NOMO-1 (cell line): Measurements from ENCODE around the gene ZNF136.

ENCODE experiments used
- DNase-seq, 2 experiments: peaks; one replicate each; lab custom pipeline; 2025; ENCODE audit not compliant: unreplicated experiment in 2 of 2; lab: John Stamatoyannopoulos, UW

Gene ZNF136

DNA sequence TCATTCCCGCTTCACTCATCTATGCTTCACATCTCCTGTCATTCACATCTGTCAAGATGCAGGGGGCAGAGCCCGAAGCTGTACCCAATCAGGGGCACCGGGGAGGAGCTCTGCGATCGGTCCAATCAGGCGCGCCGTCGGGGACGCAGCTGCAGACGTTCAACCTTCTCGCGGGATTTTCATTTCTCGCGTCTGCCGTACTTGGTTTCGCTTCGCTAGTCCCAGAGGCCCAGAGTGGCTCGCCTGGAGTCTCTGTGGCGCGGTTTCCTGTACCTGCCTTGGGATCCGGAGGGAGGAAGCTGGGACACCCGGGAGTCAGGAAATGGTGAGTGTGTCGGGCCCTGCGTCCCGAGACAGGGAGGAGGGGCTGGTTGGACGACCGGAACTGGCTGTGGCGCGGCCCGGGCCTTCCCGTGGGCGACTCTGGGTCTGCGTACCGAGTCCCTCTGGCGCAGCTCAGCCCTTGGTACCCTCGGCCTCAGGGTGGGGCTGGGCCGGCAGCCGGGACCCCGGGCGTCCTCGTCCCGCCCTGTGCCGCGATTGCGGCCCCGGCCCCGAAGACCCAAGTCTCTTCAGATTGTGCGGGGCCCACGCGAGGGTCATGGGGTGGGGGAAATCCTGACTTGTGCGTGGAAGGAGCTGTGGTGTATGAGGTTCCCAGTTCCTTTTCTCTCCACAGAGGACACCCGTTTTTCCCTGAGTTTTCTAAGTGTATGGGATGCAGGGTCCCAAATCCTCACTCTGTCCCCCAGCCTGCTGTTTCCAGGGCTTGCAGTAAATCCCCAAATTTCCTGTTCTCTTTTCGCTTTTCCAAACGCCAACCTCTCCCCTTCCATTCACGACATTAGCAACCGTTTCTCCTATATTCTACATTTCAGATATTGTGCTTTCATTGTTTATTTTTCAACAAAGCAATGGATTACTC lies at the start of gene ZNF136:
Gene ZNF136 (plus strand): TSS at position 215 of the 925 bp plus-strand sequence. CDS start 108 bp downstream, at position 323.
- peak; percentile 90 to 94 for DNase-seq

DNA sequence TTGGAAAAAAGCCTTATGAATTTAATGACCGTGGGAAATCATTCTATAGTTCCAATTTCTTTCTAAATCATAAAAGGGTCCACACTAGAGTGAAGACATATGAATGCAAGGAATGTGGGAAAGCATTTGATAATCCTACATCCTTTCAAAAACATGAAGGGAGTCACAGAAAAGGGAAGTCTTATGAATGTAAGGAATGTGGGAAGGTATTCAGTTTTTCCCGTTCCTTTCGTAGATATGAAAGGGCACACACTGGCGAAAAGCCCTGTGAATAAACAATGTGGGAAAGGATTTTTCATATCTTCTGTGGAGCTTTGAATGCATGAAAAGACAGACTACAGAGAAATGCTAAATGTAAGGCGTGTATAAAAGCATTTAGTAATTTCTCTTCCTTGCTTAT lies 49.8 kb upstream of the ZNF136 start:
- DNase-seq, result no peak

DNA sequence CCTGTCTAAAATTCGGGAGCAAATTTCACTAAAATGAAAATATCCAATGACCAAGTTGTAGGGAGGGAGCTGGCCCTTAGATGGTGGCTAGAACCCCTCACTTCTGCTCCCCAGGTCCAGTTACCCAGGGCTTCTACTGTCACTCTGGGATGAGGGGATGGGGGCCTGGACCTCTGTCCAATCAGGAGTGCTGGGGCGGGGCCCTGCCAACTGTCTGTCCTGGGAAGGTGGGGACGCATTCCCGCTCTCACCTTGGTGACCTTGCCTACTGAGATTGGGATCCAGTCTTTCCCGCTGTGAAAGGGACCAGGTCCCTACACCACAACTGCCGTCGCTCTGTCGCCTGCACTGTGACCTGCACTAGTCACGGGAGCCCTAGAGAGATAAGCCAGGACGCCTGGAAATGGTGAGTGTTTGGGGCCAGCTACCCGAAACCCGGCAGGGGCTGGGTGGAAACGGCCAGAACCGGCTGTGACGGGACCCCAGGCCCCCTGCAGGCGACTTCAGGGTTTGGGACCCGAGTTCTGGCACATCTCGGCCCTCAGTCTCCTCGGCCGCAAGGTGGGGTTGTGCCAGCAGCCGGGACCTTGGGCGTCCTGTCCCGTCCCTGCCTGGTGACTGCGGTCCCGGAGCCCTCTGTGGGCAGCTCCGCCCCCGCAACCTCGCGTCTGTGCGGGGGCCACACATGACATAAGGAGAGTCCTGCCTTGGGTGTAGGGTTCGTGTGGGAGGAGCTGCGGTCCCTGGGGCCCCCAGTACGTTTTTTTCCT lies 45.5 kb upstream of the ZNF136 start:
- DNase-seq, result no peak

DNA sequence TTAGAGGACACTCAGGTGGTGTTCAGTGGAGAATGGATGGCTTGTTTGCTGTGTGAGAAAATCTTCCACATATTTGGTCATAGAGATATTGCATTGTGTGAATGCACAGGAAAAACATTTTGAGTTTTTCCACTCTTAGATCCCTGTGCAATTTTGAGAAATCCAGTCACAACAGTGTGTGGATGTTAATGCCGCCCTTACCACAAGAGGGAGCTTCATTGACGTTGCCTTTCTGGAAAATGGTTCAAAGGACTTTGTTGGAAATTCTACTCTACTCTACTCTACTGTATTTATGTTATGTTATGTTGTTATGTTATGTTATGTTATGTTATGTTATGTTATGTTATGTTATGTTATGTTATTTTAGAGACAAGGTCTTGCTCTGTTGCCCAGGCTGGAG lies 36.2 kb upstream of the ZNF136 start:
- DNase-seq, result no peak

DNA sequence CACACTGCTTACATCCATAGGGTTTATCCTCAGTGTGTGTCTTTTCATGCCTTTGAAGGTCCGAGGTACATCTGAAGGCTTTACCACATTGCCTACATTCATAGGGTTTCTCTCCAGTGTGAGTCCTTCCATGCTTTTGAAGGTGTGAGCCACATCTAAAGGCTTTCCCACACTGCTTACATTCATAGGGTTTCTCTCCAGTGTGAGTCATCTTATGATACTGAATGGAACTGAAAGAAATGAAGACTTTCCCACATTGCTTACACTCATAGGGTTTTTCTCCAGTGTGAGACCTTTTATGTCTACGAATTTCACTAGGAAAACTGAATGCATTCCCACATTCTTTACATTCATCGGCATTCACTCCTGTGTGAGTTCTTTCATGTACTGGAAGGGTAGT lies 29.8 kb upstream of the ZNF136 start:
- DNase-seq, result no peak

DNA sequence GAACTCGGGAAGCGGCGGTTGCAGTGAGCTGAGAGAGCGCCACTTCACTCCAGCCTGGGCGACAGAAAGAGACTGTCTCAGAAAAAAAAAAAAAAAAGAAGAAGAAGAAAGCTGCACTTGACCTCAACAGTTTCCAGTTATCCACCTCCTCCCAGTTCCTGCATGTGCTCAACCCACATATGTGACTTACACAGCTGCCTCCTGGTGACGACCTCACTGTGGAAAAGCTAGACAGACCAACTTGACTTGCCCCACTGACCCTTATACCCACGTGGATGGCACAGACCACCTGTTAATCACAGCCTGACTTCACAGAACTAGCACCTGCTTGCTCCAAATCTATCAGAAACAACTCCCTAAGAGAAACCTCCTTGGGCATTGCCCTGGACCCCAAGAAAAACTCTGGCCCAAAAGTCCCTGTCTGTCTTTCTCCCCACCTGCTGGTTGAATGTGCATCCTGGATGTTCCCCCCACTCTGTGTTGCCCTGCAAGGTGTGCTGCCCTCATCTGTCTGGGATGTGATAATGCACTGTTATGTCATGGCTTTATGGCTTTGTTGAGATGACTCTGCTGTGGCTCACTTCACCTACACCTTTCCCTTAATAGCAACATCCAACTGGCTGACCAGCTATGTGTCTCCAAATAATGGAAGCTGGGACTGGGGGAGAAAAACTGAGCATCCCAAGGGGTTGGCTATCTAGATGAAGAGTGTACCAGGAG lies 25.5 kb upstream of the ZNF136 start:
- no peak for DNase-seq

DNA sequence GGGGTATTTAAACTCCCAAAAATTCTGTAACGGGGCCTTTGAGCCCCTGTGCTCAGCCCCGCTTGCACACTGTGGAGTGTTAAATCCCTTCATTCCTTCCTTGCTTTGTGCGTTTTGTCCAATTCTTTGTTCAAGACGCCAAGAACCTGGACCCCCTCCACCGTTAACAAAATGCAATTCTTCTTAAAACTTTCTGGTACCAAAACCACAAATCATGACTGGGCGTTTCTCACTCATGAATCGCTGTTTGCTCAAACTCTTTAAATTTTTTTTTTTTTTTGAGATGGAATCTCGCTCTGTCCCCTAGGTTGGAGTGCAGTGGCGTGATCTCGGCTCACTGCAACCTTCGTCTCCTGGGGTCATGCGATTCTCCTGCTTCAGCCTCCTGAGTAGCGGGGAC lies 23.6 kb upstream of the ZNF136 start:
- DNase-seq, result no peak

DNA sequence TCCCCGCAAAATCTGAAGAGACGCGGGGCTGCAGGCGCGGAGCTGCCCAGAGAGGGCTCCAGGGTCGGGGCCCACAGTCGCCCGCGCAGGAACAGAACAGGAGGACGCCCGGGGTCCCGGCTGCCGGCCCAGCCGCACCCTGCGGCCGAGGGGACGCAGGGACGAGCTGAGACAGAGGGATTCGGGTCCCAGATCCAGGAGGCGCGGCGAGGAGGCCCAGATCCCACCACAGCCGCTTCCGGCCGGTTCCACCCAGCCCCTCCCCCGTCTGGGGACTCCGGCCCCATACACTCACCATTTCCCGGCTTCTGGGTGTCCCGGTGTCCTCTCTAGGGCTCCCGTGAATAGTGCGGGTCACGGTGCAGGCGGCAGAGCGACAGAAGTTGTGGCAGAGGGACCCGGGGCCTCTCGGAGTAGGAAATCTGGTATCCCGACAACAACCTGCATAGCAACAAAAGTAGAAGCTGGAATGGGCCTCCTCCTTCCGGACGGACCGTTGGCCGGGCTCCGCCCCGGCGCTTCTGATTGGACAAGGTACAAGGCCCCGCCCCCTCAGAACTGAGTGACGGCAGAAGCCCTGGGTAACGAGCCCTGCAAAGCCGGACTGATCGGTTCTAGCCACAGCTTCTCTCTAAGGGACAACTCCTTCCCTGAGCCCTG lies 22.9 kb upstream of the ZNF136 start, which contains the start of gene ZNF20:
Gene ZNF20 (minus strand): TSS at position 466 of the 660 bp plus-strand sequence. CDS start 168 bp downstream, at position 298.
- peak; percentile 90 to 92 for DNase-seq

DNA sequence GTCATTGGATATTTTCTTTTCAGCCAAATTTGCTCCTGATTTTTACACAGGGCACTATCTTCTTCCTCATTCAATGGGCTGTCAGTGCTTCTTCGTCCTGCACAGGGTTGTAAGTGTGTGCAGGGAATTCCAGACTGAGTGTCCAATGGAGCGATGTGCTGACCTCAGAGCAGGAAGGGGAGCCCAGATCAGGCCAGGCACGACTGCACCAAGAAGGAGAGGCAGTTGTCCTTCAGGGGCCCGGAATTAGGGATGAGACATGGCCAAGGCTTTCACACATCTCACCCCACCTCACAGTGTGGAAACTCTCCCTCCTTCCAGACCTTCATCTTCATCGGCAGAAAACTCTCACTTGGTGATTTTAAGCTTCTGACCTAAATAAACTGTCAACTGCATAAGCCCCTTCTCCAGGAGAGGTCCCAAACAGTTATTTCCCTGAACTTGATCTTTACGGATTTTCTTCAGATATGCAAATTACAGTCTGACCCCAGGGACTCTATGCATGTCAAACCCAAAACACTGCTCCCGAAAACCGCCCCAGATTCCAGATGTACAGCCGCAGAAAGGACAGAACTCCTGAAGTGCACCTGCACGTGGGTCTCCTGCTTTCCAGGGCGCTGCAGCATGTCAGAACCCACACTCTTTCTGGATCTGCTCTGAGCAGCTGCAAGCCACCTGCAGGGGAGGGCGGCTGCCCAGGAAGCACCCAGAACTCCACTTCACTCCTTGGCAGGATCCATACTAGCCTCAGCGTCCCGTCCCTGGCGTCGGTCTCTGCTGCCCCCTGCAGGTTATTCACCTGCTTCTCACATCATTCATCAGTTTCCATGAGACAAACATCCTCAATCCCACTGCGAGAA lies 22.1 kb upstream of the ZNF136 start:
- DNase-seq, result peak; percentile 74 to 85

DNA sequence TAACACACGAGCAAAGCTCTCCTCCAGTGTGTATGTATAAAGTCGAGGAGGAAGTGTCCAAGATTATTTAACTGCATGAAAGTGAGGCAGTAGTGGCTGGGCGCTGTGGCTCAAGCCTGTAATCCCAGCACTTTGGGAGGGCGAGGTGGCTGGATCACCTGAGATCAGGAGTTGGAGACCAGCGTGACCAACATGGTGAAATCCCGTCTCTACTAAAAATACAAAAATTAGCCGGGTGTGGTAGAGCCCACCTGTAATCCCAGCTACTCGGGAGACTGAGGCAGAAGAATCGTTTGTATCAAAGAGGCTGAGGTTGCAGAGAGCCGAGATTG lies 21.5 kb upstream of the ZNF136 start:
- no peak for DNase-seq

DNA sequence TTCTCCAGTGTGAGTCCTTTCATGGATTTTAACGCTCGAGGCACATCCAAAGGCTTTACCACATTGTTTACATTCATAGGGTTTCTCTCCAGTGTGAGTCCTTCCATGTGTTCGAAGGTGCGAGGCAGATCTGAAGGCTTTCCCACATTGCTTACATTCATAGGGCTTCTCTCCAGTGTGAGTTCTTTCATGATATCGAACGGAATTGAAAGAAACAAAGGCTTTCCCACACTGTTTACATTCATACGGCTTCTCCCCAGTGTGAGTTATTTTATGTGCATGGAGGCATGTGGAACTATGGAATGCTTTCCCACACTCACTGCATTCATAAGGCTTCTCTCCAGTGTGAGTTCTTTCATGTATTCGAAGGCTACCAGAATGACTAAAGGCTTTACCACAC lies 17.5 kb upstream of the ZNF136 start:
- DNase-seq, result no peak

DNA sequence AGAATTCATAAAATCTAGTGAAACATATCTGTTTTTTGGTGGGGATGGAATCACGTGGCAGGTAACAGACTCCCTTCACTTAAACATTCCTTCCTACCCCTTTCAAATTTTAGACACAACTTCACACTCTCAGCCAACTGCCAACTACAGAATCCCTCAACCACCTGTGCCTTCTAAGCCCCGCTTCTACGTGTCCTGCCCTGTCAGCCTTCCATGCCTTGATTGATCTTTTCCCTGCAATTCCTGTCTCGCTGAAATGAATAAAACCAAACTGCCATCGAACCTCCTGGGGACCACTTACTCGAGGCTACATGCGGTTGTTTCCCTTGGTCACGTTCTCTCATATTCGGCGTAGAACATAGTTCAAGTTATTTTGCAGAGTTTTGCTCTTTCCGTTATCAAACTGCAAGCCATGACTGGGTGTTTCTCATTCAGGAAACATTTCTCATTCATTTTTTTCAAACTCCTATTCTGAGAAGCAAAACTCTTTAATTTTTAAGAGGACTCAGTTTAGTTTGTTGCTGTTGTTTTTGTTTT lies 7.5 kb upstream of the ZNF136 start:
- no peak for DNase-seq

DNA sequence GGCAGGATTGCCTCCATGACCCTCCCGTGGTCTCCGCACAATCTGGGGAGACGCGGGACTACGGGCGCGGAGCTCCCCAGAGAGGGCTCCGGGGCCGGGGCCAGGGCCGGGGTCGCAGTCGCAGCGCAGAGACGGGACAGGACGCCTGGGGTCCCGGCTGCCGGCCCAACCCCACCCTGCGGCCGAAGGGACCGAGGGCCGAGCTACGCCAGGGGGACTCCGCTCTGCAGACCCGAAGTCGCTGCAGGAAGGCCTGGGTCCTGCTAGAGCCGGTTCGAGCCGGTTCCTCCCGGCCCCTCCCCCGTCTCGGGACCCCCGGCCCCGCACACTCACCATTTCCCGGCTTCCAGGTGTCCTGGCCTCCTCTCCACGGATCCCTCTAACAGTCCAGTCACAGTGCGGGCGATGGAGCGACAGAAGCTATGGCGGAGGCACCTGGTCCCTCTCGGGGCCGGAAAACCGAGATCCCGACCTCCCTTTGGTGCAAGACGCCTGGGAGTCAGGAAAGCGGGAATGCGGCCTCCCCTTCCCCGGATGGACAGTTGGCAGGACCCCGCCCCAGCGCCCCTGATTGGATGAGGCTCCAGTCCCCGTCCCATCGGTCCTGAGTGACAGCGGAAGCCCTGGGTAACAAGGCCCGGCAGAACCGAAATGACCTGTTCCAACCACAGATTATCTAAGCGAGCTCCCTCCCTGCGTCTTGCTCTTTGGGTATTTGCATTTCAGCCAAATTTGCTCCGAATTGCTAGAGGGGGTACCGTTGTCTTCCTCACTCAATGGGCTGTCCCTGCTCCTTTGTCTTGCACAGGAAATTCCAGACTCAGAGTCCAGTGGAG lies 6.5 kb upstream of the ZNF136 start, which contains the start of gene ZNF625:
Gene ZNF625 (minus strand): TSS at position 512 of the 836 bp plus-strand sequence. CDS start 176 bp downstream, at position 336.
- no peak for DNase-seq

DNA sequence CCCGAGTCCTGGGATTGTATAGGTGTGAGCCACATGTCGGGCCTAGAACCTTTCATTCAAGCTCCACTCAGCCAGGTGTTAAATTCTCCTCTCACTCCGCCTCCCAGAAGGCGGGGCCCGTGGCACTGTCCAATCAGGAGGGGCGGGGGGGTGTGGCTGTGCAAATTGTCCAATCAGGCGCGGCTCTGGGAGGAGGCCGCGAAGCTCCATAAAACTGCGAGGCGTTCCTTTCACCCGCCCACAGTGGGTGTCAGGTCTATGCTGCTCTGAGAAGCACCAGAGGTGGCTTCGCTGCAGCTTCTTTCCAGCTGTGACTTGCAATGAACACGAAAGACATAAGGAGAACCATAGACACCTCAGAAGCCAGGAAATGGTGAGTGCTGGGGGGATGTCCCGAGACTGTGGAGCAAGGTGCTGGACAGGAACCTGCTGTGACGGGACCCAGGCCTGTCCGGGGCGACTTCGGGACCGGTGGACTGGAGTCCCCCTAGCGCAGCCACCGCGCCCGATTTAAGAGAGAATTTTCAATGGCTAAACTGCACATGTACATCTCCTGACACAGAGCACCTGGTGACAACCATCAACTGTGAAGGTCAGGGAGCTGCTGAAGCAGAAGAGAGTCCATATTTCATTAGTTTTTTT lies 3.0 kb upstream of the ZNF136 start:
- no peak for DNase-seq

DNA sequence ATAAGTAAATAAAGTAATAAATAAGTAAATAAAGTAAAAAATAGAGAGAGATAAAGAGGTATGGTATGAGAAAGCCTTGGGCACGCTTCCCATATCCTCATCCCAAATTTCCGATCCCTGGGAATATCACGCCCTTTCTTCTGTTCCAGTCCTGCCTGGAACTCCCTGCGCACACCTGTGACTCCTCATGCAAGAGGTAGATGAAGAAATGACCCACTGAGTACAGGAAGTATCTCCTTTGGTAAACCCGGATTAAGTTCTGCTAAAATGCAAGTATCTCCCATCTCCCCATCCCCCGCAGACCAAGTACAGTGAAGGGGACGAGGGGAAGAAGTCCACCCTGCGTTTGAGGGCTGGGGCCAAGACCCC lies 399 bp upstream of the ZNF136 start:
- DNase-seq, result no peak

DNA sequence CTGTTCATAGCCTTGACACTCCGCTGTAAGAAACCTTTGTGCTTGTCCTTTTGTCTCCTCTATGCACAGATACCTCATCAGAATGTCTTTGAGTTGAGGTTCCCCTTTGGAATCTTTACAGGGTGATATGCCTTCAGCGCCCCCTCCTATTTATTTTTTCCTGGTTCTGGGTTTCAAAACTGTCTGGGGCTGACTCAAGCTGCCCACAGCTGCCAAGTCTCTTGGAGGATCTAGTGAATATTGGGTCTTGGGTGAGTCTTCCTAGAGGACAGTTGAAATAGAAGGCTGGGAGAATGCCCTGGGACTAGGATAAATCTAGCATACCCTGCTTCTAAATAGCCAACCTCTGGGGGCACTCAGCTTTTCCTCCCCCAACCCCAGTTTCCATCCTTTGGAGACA lies 930 bp downstream of the ZNF136 start:
- DNase-seq, result peak in 1 of 2 experiments; percentile 1

DNA sequence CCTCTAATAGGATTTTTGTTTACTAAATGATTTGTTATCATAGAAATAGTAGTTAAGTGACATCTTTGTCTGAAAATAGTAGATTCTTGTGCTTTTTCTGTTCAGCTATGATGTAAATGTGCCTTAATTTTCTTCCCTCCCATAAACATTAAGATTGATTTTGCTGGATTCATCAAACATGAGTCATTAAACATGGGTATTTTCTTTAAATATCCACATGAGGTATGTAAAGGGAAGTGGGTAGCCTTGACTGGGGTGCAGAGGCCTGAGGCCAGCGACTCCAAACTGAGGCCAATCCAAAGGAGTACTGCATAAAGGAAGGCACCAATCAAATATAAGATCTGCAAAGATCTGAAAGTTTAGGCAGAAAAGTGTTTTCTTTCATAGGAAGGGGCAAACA lies 3.7 kb downstream of the ZNF136 start:
- DNase-seq, result no peak

DNA sequence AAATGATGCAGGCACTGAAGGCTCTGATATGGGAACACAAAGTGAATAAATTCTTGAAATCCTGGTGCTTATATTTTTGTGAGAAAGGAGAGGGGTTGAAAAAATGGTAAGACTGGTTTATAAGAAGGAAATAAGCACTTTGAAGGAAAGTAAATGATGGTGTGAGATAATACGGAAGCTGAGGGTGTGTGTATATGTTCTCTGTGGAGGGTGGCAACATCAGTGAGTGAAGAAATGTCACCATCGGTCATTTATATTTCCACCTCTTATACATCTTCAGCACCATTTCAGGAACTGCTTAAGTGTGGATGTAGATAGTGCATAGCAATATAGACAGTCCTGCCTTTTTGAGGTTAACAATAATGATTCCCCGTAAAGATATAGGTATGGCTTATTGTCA lies 17.5 kb downstream of the ZNF136 start:
- DNase-seq, result no peak
